Measurements from ENCODE around the gene SLC12A7.

- TF ChIP-seq MBNL3 (CRISPR knock-in tag; conservative IDR thresholded peaks at IDR 0.05), result no peak
- TF ChIP-seq NR2F2 (IDR thresholded peaks at IDR 0.05; ENCODE audit: borderline replicate concordance, low read depth), result no peak
- no peak for TF ChIP-seq RAD21 (CRISPR knock-in tag; IDR thresholded peaks at IDR 0.05)
- TF ChIP-seq CTCF (CRISPR knock-in tag; IDR thresholded peaks at IDR 0.05), result no peak
- TF ChIP-seq RBM22 (optimal IDR thresholded peaks at IDR 0.05; ENCODE audit: low read length), result no peak
- no peak for TF ChIP-seq ATF3 (CRISPR knock-in tag; IDR thresholded peaks at IDR 0.05)
- TF ChIP-seq KLF11 (CRISPR knock-in tag; IDR thresholded peaks at IDR 0.05), result no peak
- TF ChIP-seq MEIS1 (CRISPR knock-in tag; IDR thresholded peaks at IDR 0.05; ENCODE audit: borderline replicate concordance), result no peak
Measured at GRCh38 chr5:1131191-1131621, 19.3 kb upstream of the SLC12A7 start.
